ENCODE results near the gene SPATA21.
"Not testable (repeated sequence)": the region's sequence is repeated elsewhere in the genome, so short reads cannot be mapped to it uniquely, and the experiment has no call there.

Gene SPATA21

GRCh38 chr1:16436946-16437474 lies at the start of gene SPATA21:
Gene SPATA21, minus strand, starts transcription at chr1:16437424. Its CDS starts 6,053 bp downstream, at chr1:16431371.
- H3K9me3 Mint-ChIP-seq: peaks cover 6% of the 10 kb centered on the region
- no peak within 1 kb of the TSS for H3K27ac Mint-ChIP-seq
- no peak within 1 kb of the TSS for H3K4me3 Mint-ChIP-seq
- H3K4me1 Mint-ChIP-seq: peaks cover 21% of the 10 kb centered on the region
- H3K36me3 Mint-ChIP-seq (ENCODE audit: low read depth): no peaks in the 10 kb centered on the region
- H3K27me3 Mint-ChIP-seq (ENCODE audit: low read depth, poor library complexity): peaks cover 9% of the 10 kb centered on the region
- TF ChIP-seq CTCF (IDR thresholded peaks at IDR 0.05): no peak
- DNase-seq: no peak

DNA sequence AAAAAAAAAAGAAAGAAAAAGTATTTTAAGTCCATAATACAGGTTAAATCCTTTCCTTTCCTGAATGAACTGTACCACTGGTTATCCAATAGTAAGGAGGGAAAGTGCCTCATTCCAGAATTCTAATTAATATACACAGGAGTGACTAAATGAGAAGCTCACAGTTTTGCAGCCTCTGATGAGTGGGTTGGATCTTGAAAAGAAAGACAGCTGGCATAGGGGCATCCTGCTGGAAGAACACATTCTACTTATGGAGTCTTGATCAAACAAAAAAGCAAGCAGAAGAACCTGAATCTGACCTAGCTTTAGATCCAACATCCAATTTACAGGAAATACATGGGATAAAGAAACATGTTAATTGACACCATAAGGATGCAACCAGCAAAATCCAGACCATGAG lies 49.8 kb upstream of the SPATA21 start:
- not testable (repeated sequence) for H3K4me3 Mint-ChIP-seq; DNase-seq; H3K9me3 Mint-ChIP-seq; H3K27ac Mint-ChIP-seq; H3K27me3 Mint-ChIP-seq (ENCODE audit: low read depth, poor library complexity)
- Mint-ChIP-seq H3K4me1 (peaks cover 17% of the 10 kb centered on the region), H3K36me3 (ENCODE audit: low read depth) (peaks cover 18% of the 10 kb centered on the region)

- peaks cover 23% of the 10 kb centered on the region for H3K36me3 Mint-ChIP-seq (ENCODE audit: low read depth)
- H3K4me1 Mint-ChIP-seq: peaks cover 10% of the 10 kb centered on the region
- DNase-seq; H3K9me3 Mint-ChIP-seq; H3K4me3 Mint-ChIP-seq; H3K27ac Mint-ChIP-seq; H3K27me3 Mint-ChIP-seq (ENCODE audit: low read depth, poor library complexity): not testable (repeated sequence)
Observed at GRCh38 chr1:16486316-16486715, 49.1 kb upstream of the SPATA21 start.

DNA sequence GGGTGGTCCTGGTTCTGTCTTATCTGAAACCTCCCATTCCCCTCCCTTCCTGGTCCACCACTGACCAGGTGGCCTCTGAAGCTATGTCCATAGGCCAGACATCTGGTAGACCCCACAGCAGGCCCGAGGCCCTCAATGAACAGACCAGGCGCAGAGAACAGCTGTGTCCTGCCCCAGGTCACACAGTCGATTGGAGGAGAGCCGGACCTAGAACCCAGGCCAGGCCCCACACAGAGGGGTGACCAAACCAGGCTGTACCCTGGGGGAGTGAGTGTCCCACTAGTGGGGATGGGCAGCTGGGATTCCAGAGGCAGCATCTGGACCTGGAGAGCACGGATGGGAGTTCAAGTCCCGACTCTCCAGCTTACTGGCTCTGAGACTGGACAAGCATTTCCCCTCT lies 47.7 kb upstream of the SPATA21 start:
- Mint-ChIP-seq H3K27ac (no peak overlapping the region), H3K4me3 (no peak overlapping the region), H3K27me3 (ENCODE audit: low read depth, poor library complexity) (no peaks in the 10 kb centered on the region), H3K4me1 (no peaks in the 10 kb centered on the region), H3K9me3 (no peaks in the 10 kb centered on the region), H3K36me3 (ENCODE audit: low read depth) (peaks cover 36% of the 10 kb centered on the region)
- no peak for TF ChIP-seq CTCF (IDR thresholded peaks at IDR 0.05)
- no peak for DNase-seq

DNA sequence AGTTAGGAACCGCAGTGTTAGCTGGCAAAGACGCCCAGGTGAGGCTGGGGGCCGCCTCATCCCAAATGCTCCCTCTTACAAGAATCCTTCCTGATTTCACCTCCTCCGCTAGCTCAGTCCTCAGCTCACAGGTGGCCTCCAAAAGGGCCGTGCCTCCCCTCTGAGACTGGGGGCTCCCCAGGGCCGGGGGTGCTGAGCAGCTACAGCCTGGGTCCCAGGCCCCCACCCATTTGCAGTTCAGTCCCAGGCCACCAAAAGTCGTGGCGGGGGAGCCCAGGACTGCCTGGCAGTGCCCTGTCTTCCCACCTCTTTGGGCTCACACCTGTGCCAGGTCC lies 47.2 kb upstream of the SPATA21 start:
- Mint-ChIP-seq H3K4me1 (no peaks in the 10 kb centered on the region), H3K4me3 (no peak overlapping the region), H3K9me3 (no peaks in the 10 kb centered on the region), H3K36me3 (ENCODE audit: low read depth) (peaks cover 36% of the 10 kb centered on the region), H3K27ac (no peak overlapping the region), H3K27me3 (ENCODE audit: low read depth, poor library complexity) (no peaks in the 10 kb centered on the region)
- no peak for DNase-seq
- TF ChIP-seq CTCF (IDR thresholded peaks at IDR 0.05): no peak

- H3K27ac Mint-ChIP-seq; DNase-seq; H3K9me3 Mint-ChIP-seq; H3K27me3 Mint-ChIP-seq (ENCODE audit: low read depth, poor library complexity); H3K4me3 Mint-ChIP-seq; H3K4me1 Mint-ChIP-seq: not testable (repeated sequence)
- H3K36me3 Mint-ChIP-seq (ENCODE audit: low read depth): peaks cover 35% of the 10 kb centered on the region
Observed at GRCh38 chr1:16483639-16484500, 46.6 kb upstream of the SPATA21 start.

GRCh38 chr1:16483146-16483545 lies 45.9 kb upstream of the SPATA21 start:
- H3K36me3 Mint-ChIP-seq (ENCODE audit: low read depth): peaks cover 34% of the 10 kb centered on the region
- not testable (repeated sequence) for H3K9me3 Mint-ChIP-seq; H3K4me1 Mint-ChIP-seq; H3K27ac Mint-ChIP-seq; H3K27me3 Mint-ChIP-seq (ENCODE audit: low read depth, poor library complexity); DNase-seq; H3K4me3 Mint-ChIP-seq

GRCh38 chr1:16478091-16478490 lies 40.9 kb upstream of the SPATA21 start:
- Mint-ChIP-seq H3K4me3 (no peak overlapping the region), H3K27ac (no peak overlapping the region), H3K36me3 (ENCODE audit: low read depth) (peaks cover 38% of the 10 kb centered on the region), H3K4me1 (no peaks in the 10 kb centered on the region), H3K9me3 (no peaks in the 10 kb centered on the region), H3K27me3 (ENCODE audit: low read depth, poor library complexity) (no peaks in the 10 kb centered on the region)
- TF ChIP-seq CTCF (IDR thresholded peaks at IDR 0.05): no peak
- DNase-seq: no peak

DNA sequence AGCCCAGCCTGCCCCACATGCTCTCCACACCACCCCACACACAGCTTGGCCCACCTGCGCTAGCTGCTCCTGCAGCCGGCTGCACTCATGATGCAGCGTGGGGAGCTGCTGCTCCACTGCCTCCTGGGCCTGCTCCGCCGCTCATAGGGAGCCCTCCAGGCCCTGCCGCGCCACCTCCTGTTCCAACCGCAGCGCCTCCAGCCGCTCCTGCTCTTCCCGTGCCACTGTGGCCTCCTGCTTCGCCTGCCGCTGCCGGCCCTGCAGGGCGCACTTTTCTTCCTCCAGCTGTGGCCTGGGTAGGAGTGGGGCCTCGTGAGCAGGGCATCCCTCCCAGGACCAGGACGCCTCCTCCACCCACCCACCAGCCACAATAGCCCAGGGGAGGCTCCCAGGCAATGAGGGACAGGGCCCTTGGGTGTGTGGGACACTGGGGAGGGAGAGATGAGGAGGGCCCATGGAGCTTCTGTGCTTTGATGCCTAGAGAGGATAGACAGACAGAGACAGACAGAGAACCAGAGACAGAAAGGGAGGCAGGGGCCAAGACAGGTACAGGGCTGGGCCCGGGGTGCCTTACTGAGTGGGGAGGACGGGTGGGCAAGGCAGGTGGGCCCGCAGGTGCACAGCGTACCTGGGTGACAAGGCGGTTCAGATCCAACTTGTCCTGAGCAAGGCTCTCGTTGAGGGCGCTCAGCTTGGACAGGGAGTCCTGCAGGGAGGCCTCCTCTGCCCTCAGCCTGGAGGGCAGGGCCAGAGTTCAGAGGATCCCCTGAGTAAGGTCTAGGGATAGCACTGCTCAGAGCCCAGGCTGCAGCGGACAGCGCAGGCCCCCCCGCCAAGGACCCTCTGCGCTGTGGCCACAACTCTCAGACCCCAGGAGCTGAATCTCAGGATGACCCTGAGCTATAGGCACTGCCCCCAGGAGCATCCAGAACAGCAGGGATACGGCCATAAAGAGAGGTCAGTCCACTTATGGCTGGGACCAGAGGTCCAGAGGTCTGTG lies 38.8 kb upstream of the SPATA21 start:
- not testable (repeated sequence) for H3K27me3 Mint-ChIP-seq (ENCODE audit: low read depth, poor library complexity); H3K4me3 Mint-ChIP-seq; DNase-seq; H3K9me3 Mint-ChIP-seq; H3K4me1 Mint-ChIP-seq
- Mint-ChIP-seq H3K36me3 (ENCODE audit: low read depth) (peaks cover 40% of the 10 kb centered on the region), H3K27ac (peak overlapping the region; percentile 78)

- not testable (repeated sequence) for H3K4me1 Mint-ChIP-seq; H3K27me3 Mint-ChIP-seq (ENCODE audit: low read depth, poor library complexity); DNase-seq; H3K9me3 Mint-ChIP-seq; H3K4me3 Mint-ChIP-seq
- H3K36me3 Mint-ChIP-seq (ENCODE audit: low read depth): peaks cover 35% of the 10 kb centered on the region
- peak overlapping the region; percentile 36 for H3K27ac Mint-ChIP-seq
Observed at GRCh38 chr1:16474891-16475290, 37.7 kb upstream of the SPATA21 start.
